CD14-positive monocyte (primary cell): ENCODE results near the gene UQCC5. TPM values are rescaled to one million over a fixed set of nuclear protein-coding genes. Genes with fewer than 3 reads are reported as not detected.

ENCODE experiments used
- DNase-seq, 3 donors: peaks; one replicate each; pipeline ENCODE4 v3.0.0-alpha.2; 2011 to 2022
- H2AFZ ChIP-seq: 2 replicates; pipeline ENCODE4 v1.6.0; 2012; ENCODE audit warnings: mild to moderate bottlenecking, low read depth, low read length, inconsistent platforms; ENCODE audit not compliant: insufficient read depth, poor library complexity, severe bottlenecking
- H3K27ac ChIP-seq, 2 donors: 1 replicate in 1 of 2; 2 replicates in 1 of 2; pipeline ENCODE4 v1.5.1; 2012 to 2013; ENCODE audit warnings: low read length in 2 of 2, control low read depth in 1 of 2, inconsistent platforms in 1 of 2, low read depth in 1 of 2, mild to moderate bottlenecking in 1 of 2
- H3K27me3 ChIP-seq, 2 donors: one replicate each; pipeline versions ENCODE4 v1.6.0 to v1.6.1; 2011 to 2013; ENCODE audit warnings: low read length in 2 of 2; ENCODE audit not compliant: control insufficient read depth in 2 of 2, insufficient read depth in 2 of 2
- H3K36me3 ChIP-seq, 2 donors: replicated peaks in 1 of 2; 1 replicate in 1 of 2; 2 replicates in 1 of 2; pipeline versions ENCODE4 v1.5.1 to v1.6.1; 2012 to 2013; ENCODE audit warnings: low read length in 2 of 2, control low read depth in 1 of 2, inconsistent platforms in 1 of 2, mild to moderate bottlenecking in 1 of 2; ENCODE audit not compliant: insufficient read depth in 2 of 2, control insufficient read depth in 1 of 2
- H3K4me1 ChIP-seq, 2 donors: 1 replicate in 1 of 2; 2 replicates in 1 of 2; pipeline versions ENCODE4 v1.5.1 to v1.6.1; 2012 to 2013; ENCODE audit warnings: low read length in 2 of 2, control low read depth in 1 of 2, inconsistent platforms in 1 of 2, mild to moderate bottlenecking in 1 of 2, moderate library complexity in 1 of 2; ENCODE audit not compliant: insufficient read depth in 2 of 2, control insufficient read depth in 1 of 2
- H3K4me2 ChIP-seq: replicated peaks from 2 replicates; pipeline ENCODE3; 2012; ENCODE audit warnings: low read length, moderate library complexity, mild to moderate bottlenecking; ENCODE audit not compliant: poor library complexity, severe bottlenecking; ENCODE audit errors: extremely low read depth
- H3K4me3 ChIP-seq, 3 experiments: fragments of 200-600 bp in 1 of 3; sonication (generic) in 1 of 3; replicated peaks in 1 of 3; 1 replicate in 2 of 3; 2 replicates in 1 of 3; pipeline ENCODE4 v1.5.1; 2011 to 2013; ENCODE audit warnings: low read length in 3 of 3, mild to moderate bottlenecking in 3 of 3, control low read depth in 2 of 3, low read depth in 2 of 3, inconsistent platforms in 1 of 3, moderate library complexity in 1 of 3
- H3K79me2 ChIP-seq: 2 replicates; pipeline ENCODE4 v1.6.0; 2012; ENCODE audit warnings: mild to moderate bottlenecking, control low read depth, inconsistent platforms, low read length, moderate library complexity; ENCODE audit not compliant: insufficient read depth
- H3K9ac ChIP-seq: 2 replicates; pipeline ENCODE4 v1.6.0; 2017; ENCODE audit warnings: low read length, mild to moderate bottlenecking; ENCODE audit not compliant: insufficient read depth, poor library complexity, severe bottlenecking
- H3K9me3 ChIP-seq, 2 donors: replicated peaks in 1 of 2; 1 replicate in 1 of 2; 2 replicates in 1 of 2; pipeline versions ENCODE4 v1.5.1 to v1.6.1; 2012 to 2013; ENCODE audit warnings: low read length in 2 of 2, control low read depth in 1 of 2; ENCODE audit not compliant: control insufficient read depth in 1 of 2, insufficient read depth in 1 of 2
- H4K20me1 ChIP-seq: 2 replicates; pipeline ENCODE4 v1.6.0; 2012; ENCODE audit warnings: mild to moderate bottlenecking, low read length, control low read depth, moderate library complexity; ENCODE audit not compliant: insufficient read depth
- H3K27ac Mint-ChIP-seq, 7 donors: one replicate each; pipeline ENCODE4 v1.8.0; 2020; ENCODE audit warnings: mild to moderate bottlenecking in 7 of 7, mixed read lengths in 7 of 7, moderate library complexity in 6 of 7, inconsistent platforms in 2 of 7
- H3K27me3 Mint-ChIP-seq, 3 donors: one replicate each; pipeline ENCODE4 v1.8.0; 2021 to 2022; ENCODE audit warnings: low read depth in 3 of 3, mild to moderate bottlenecking in 3 of 3, mixed read lengths in 3 of 3, moderate library complexity in 3 of 3, inconsistent platforms in 1 of 3
- H3K36me3 Mint-ChIP-seq, 2 donors: one replicate each; pipeline ENCODE4 v1.8.0; 2020; ENCODE audit warnings: mixed read lengths in 2 of 2, inconsistent platforms in 1 of 2, mild to moderate bottlenecking in 1 of 2
- H3K4me1 Mint-ChIP-seq: one replicate; pipeline ENCODE4 v1.8.0; 2020; ENCODE audit warnings: mild to moderate bottlenecking, mixed read lengths
- H3K4me3 Mint-ChIP-seq, 2 donors: one replicate each; pipeline ENCODE4 v1.8.0; 2020; ENCODE audit warnings: mild to moderate bottlenecking in 2 of 2, mixed read lengths in 2 of 2, moderate library complexity in 1 of 2
- H3K9me3 Mint-ChIP-seq, 7 donors: one replicate each; pipeline ENCODE4 v1.8.0; 2020 to 2022; ENCODE audit warnings: mixed read lengths in 7 of 7, mild to moderate bottlenecking in 6 of 7, moderate library complexity in 6 of 7, inconsistent platforms in 2 of 7
- CTCF ChIP-seq: fragments of 200-600 bp; IDR thresholded peaks from one replicate; pipeline ENCODE4 v1.8.0; 2022; ENCODE audit warnings: antibody characterized with exemption, mild to moderate bottlenecking
- WGBS: methylation state at CpG from one replicate; pipeline ENCODE4 v1.1.5; 2013; ENCODE audit warnings: missing lambda C conversion rate; ENCODE audit not compliant: insufficient coverage; 5-methylcytosine and 5-hydroxymethylcytosine counted together
- intact Hi-C, 2 donors: fragments of 100-400 bp; cut with micrococcal nuclease; formaldehyde crosslinking; loops; one replicate each; pipeline versions ENCODE4 v1.15.0 to v1.15.1; 2023
- polyA plus RNA-seq, 3 donors: library from polyadenylated mRNA; depleted of rRNA in 1 of 3; unstranded in 2 of 3; stranded (reverse) in 1 of 3; fragments of 300-500 nt in 2 of 3; fragments of >200 nt in 1 of 3; fragmentation: Illumina TruSeq in 2 of 3; gene quantifications; 1 replicate in 2 of 3; 2 replicates in 1 of 3; pipeline ENCODE4 v1.2.3, GENCODE V29; 2012 to 2021

UQCC5 gene
- polyA plus RNA-seq, 3 donors = 1.4 to 52.1 (median 43.3) TPM

GRCh38 chr3:52506266-52506966 lies 30.0 kb upstream of the UQCC5 start:
- Histone ChIP-seq H4K20me1 (peaks cover 8% of the 10 kb centered on the region), H3K36me3 (peaks cover 96 to 97% of the 10 kb centered on the region in 2 donors), H3K9me3 (no peaks in the 10 kb centered on the region), H3K27ac (no peak overlapping the region), H3K4me3 (no peak overlapping the region), H3K4me1 (no peaks in the 10 kb centered on the region), H3K27me3 (no peaks in the 10 kb centered on the region), H3K79me2 (peaks cover 2% of the 10 kb centered on the region), H3K4me2 (no peak overlapping the region), H3K9ac (no peak overlapping the region), H2AFZ (no peak overlapping the region)
- no peak for TF ChIP-seq CTCF
- H3K4me3 Mint-ChIP-seq = no peak overlapping the region
- no peaks in the 10 kb centered on the region for H3K4me1 Mint-ChIP-seq
- peaks cover 80 to 97% of the 10 kb centered on the region in 2 donors for H3K36me3 Mint-ChIP-seq
- intact Hi-C loops = no loop called here
- no peak for DNase-seq
- WGBS = 88% methylated on average over 22 of the region's 27 CpGs
- H3K27ac Mint-ChIP-seq = peak overlapping the region in 1 of 7 donors; percentile 45
- no peaks in the 10 kb centered on the region for H3K9me3 Mint-ChIP-seq
- H3K27me3 Mint-ChIP-seq = peaks cover 0 to 3% (median 0%) of the 10 kb centered on the region in 3 donors

- no peaks in the 10 kb centered on the region for H3K9me3 ChIP-seq
- no peak for DNase-seq
- H4K20me1 ChIP-seq = peaks cover 8% of the 10 kb centered on the region
- Mint-ChIP-seq H3K4me3 (no peak overlapping the region), H3K36me3 (peaks cover 81 to 97% of the 10 kb centered on the region in 2 donors), H3K27me3 (peaks cover 0 to 1% (median 0%) of the 10 kb centered on the region in 3 donors), H3K9me3 (no peaks in the 10 kb centered on the region), H3K4me1 (no peaks in the 10 kb centered on the region), H3K27ac (peak overlapping the region in 2 of 7 donors; percentile 1 to 53)
- no peaks in the 10 kb centered on the region for H3K79me2 ChIP-seq
- TF ChIP-seq CTCF = no peak
- peaks cover 96 to 97% of the 10 kb centered on the region in 2 donors for H3K36me3 ChIP-seq
- no peak overlapping the region for H3K4me2 ChIP-seq
- H3K27me3 ChIP-seq = no peaks in the 10 kb centered on the region
- WGBS = 93% methylated on average over 5 of the region's 5 CpGs
- intact Hi-C loops = no loop called here
- H2AFZ ChIP-seq = no peak overlapping the region
- no peaks in the 10 kb centered on the region for H3K4me1 ChIP-seq
- H3K4me3 ChIP-seq = no peak overlapping the region
- no peak overlapping the region for H3K27ac ChIP-seq
- H3K9ac ChIP-seq = no peak overlapping the region
Observed at GRCh38 chr3:52507359-52507758, 29.0 kb upstream of the UQCC5 start.
